ENCODE data around the gene NUDT15.
A peak's percentile ranks its signal among the peaks of the same experiment; 100 is the strongest.
"Not testable (repeated sequence)": the region's sequence is repeated elsewhere in the genome, so short reads cannot be mapped to it uniquely, and the experiment has no call there.

Gene NUDT15

GRCh38 chr13:48043789-48044503 is 6.4 kb downstream of the NUDT15 start:
- DNase-seq = no peak

- DNase-seq = no peak
Measured at GRCh38 chr13:48050550-48050949, 13.0 kb downstream of the NUDT15 start.

- DNase-seq = no peak
Measured at GRCh38 chr13:48054601-48055000, 17.1 kb downstream of the NUDT15 start.

- DNase-seq = no peak
Measured at GRCh38 chr13:48055712-48056111, 18.2 kb downstream of the NUDT15 start.

GRCh38 chr13:48058536-48058935 is 21.0 kb downstream of the NUDT15 start:
- not testable (repeated sequence) for DNase-seq

- not testable (repeated sequence) for DNase-seq
Measured at GRCh38 chr13:48059951-48060350, 22.4 kb downstream of the NUDT15 start.

- DNase-seq = no peak
Measured at GRCh38 chr13:48066310-48066989, 28.9 kb downstream of the NUDT15 start.

- DNase-seq = no peak
Measured at GRCh38 chr13:48068036-48068435, 30.5 kb downstream of the NUDT15 start.

- DNase-seq = no peak
Measured at GRCh38 chr13:48068952-48069351, 31.4 kb downstream of the NUDT15 start.

GRCh38 chr13:48069573-48069972 is 32.0 kb downstream of the NUDT15 start:
- DNase-seq = no peak

- no peak for DNase-seq
Measured at GRCh38 chr13:48070942-48071341, 33.4 kb downstream of the NUDT15 start.

- no peak for DNase-seq
Measured at GRCh38 chr13:48072304-48072703, 34.8 kb downstream of the NUDT15 start.

GRCh38 chr13:48072787-48073186 is 35.3 kb downstream of the NUDT15 start:
- DNase-seq = no peak

GRCh38 chr13:48074006-48074405 is 36.5 kb downstream of the NUDT15 start:
- DNase-seq = no peak

GRCh38 chr13:48078251-48078656 is 40.7 kb downstream of the NUDT15 start:
- no peak for DNase-seq

- DNase-seq = no peak
Measured at GRCh38 chr13:48081739-48082138, 44.2 kb downstream of the NUDT15 start.

GRCh38 chr13:48086272-48086671 is 48.7 kb downstream of the NUDT15 start:
- DNase-seq = no peak

GRCh38 chr13:48093588-48093987 is 56.1 kb downstream of the NUDT15 start:
- DNase-seq = no peak

GRCh38 chr13:48094404-48094780 is 56.9 kb downstream of the NUDT15 start:
- DNase-seq = no peak

- peak; percentile 88 for DNase-seq
Measured at GRCh38 chr13:48094781-48095502, 57.4 kb downstream of the NUDT15 start, which contains the start of gene MED4. Gene MED4, minus strand, starts transcription at chr13:48095104. Its CDS starts 26 bp downstream, at chr13:48095078.

- no peak for DNase-seq
Measured at GRCh38 chr13:48096670-48097069, 59.1 kb downstream of the NUDT15 start.
